ACC112 (cell line): ENCODE data around the gene IL24.
A peak's percentile ranks its signal among the peaks of the same experiment; 100 is the strongest.

Experiments used
- H2AFZ ChIP-seq: fragments of 200-600 bp; sonication (generic); one replicate; pipeline ENCODE4 v1.6.0; 2017; ENCODE audit warnings: antibody characterized with exemption, low read length; ENCODE audit not compliant: unreplicated experiment
- H3K27ac ChIP-seq: fragments of 200-600 bp; sonication (generic); 2 replicates; pipeline ENCODE4 v1.5.1; 2014; ENCODE audit warnings: low read depth, mild to moderate bottlenecking, antibody characterized with exemption, low read length, moderate library complexity
- H3K27me3 ChIP-seq: fragments of 200-600 bp; sonication (generic); 2 replicates; pipeline ENCODE4 v1.6.1; 2014; ENCODE audit warnings: mild to moderate bottlenecking, antibody characterized with exemption, low read length, moderate library complexity, mixed read lengths; ENCODE audit not compliant: insufficient read depth
- H3K36me3 ChIP-seq: fragments of 200-600 bp; sonication (generic); 2 replicates; pipeline ENCODE4 v1.6.1; 2016; ENCODE audit warnings: mild to moderate bottlenecking, antibody characterized with exemption, low read length, moderate library complexity, mixed read lengths; ENCODE audit not compliant: insufficient read depth
- H3K4me1 ChIP-seq: fragments of 200-600 bp; sonication (generic); one replicate; pipeline ENCODE4 v1.6.1; 2016; ENCODE audit warnings: low read length, mixed read lengths; ENCODE audit not compliant: insufficient read depth, unreplicated experiment, control insufficient read depth
- H3K4me3 ChIP-seq: fragments of 200-600 bp; sonication (generic); 2 replicates; pipeline ENCODE4 v1.5.1; 2014; ENCODE audit warnings: mild to moderate bottlenecking, low read depth, low read length
- H3K79me2 ChIP-seq: fragments of 200-600 bp; sonication (generic); one replicate; pipeline ENCODE4 v1.6.0; 2016; ENCODE audit warnings: low read length; ENCODE audit not compliant: control insufficient read depth, unreplicated experiment, insufficient read depth

The IL24 gene

DNA sequence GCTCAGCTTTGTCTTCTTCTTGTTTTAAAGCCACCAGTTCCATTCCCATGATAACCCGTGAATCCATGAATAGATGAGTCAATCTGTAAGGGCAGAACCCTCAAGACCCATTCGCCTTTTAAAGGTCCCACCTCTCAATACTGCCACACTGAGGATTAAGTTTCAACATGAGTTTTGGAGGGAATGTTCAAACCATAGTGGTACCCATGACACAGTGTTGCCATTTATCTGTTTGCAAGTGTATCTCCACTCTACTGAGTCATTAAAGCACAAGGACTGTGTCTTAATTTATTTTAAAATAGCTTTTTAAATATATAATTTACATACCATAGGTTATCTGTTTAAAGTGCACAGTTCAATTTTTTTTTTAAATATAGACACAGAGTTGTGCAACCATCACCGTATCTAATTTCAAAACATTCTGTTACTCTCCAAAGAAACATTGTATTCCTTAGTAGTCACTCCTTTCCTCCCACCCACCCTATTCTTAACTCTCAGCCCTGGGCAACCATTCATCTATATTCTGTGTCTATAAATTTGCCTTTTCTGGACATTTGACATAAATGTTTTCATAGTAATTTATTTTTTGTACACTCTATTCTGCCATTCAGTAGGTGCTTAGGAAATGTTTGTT, 4.8 kb upstream of the IL24 start:
- no peak overlapping the region; the same call in 1 of the 2 replicates for H3K4me3 ChIP-seq
- peak overlapping the region; percentile 94 for H3K27ac ChIP-seq
- no peak overlapping the region for H2AFZ ChIP-seq
- H3K4me1 ChIP-seq = peaks cover 73% of the 10 kb centered on the region
- H3K36me3 ChIP-seq = no peaks in the 10 kb centered on the region
- no peaks in the 10 kb centered on the region for H3K79me2 ChIP-seq
- no peaks in the 10 kb centered on the region for H3K27me3 ChIP-seq

DNA sequence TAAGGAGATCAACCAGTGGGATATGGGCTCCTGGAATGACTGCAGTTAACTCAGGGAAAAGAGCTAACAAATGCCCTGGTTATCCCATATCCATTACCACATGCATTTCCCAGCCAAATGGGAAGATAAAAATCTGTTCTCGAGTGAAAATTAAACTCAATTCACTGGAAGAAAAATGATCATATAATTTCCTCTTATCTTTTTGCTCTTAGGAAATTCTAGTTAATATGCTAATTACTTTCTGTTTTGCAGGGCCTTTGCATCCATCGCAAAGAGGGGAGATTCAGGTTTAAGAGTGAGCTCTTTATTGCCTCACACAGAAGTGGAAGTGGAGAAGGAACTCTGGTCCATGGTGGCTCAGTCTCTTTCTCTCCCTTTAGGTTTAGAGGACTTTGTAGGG, 3.9 kb upstream of the IL24 start:
- Histone ChIP-seq H3K4me1 (peaks cover 73% of the 10 kb centered on the region), H3K27me3 (no peaks in the 10 kb centered on the region), H3K79me2 (no peaks in the 10 kb centered on the region), H3K36me3 (no peaks in the 10 kb centered on the region), H3K4me3 (no peak overlapping the region), H2AFZ (peak overlapping the region; percentile 37), H3K27ac (peak overlapping the region; percentile 94)

DNA sequence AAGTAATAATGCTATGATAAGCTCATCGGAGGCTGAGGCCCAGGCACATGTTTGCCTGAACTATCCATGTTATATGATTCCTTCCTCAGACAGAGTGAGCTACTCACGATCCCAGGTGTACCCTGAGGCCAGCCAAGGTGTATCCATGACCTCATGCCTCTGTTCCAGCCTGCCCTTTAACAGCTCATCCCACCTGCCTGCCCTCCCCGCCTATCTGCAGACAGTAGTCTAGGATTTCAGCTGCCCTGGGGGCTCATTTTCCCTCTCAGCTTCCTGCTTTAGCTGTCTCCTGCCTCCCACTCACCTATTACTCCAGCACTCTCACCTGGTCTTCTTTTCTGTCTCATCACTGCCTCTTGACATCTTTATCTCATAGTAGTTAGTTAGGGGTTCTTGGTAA, 1.9 kb upstream of the IL24 start:
- H3K27me3 ChIP-seq = no peaks in the 10 kb centered on the region

DNA sequence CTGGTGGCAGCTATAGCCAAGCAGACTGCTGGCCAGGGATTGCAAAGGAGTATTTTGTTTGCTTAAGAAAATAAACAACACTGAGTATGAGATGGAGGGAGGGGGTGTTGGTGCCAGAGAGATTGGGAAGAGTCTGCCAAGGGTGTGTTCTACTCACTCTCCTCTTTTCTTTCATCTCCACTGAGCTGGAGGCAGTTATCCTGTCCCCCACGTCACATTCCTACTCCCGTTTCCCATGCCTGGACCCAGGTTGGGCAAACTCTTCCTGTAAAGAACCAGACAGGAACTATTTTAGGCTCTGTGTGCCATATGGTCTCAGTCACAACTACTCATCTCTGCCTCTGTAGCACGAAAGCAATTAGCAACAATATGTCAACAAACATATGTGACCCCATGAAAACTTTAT, 1.4 kb upstream of the IL24 start:
- Histone ChIP-seq H3K4me1 (peaks cover 76% of the 10 kb centered on the region), H3K4me3 (no peak overlapping the region), H3K27me3 (no peaks in the 10 kb centered on the region), H2AFZ (no peak overlapping the region), H3K27ac (peak overlapping the region; percentile 34), H3K36me3 (no peaks in the 10 kb centered on the region), H3K79me2 (no peaks in the 10 kb centered on the region)

More for the DNA sequence above, 1.9 kb upstream of the IL24 start:
- no peaks in the 10 kb centered on the region for H3K79me2 ChIP-seq
- no peaks in the 10 kb centered on the region for H3K36me3 ChIP-seq
- H2AFZ ChIP-seq = no peak overlapping the region
- no peak overlapping the region for H3K4me3 ChIP-seq
- H3K4me1 ChIP-seq = peaks cover 81% of the 10 kb centered on the region
- H3K27ac ChIP-seq = peak overlapping the region; percentile 34

DNA sequence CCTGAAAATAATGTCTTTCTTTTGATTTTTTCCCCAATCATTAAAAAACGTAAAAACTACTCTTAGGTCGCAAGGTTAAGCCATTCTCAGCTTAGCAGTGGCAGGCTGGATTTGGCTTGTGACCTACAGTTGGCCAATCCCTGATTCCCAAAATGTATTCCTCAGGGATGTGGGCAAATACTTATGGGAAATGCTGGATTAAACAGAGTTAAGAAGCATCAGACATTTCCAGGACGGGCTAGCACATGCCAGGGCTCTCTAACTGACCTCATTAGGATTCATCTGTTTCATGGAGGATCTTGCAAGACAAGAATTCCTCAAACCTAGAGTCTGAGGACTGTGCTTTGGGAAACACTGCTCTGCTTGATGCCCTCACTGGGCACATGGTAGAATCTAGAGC, 982 bp upstream of the IL24 start:
- H3K4me3 ChIP-seq = no peak overlapping the region
- H2AFZ ChIP-seq = no peak overlapping the region
- no peaks in the 10 kb centered on the region for H3K79me2 ChIP-seq
- peaks cover 72% of the 10 kb centered on the region for H3K4me1 ChIP-seq
- no peaks in the 10 kb centered on the region for H3K27me3 ChIP-seq
- peak overlapping the region; percentile 51; the same call in 1 of the 2 replicates for H3K27ac ChIP-seq
- no peaks in the 10 kb centered on the region for H3K36me3 ChIP-seq

DNA sequence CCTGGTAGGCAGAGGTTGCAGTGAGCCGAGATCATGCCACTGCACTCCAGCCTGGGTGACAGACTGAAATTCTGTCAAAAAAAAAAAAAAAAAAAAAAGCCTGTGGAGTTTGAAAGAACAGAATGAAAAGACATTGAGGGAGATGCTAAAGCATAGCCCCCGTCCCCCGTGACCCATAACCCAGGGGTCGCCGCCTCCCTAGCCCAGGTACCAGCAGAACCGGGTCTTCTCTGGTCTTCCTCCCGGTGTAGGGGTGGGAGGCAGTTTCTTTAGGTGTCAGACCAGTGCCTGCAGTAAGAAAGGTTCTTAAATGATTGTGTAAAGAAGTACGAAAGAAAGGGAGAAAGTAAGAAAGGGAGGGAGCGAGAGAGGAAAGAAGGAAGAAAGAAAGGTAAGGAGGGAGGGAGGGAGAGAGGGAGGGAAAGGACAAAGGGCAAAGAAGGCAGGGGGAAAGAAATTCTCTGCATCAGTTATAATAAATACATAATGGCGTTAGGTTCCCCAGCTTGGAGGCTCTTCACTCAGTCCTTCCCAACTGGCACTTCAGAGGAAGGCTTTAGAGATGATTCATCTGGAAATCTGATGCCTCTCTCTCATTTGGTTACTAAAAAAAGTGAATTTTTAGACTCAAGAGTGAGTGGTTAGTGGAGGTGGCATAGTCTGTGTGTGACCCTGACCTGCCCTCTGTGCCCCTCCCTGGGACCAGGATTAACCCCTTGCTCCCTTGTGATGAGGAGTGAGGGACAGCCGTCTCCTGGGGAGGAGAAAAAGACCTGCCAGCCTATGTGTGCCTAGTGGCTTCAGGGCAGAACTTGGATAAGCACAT, 1.1 kb downstream of the IL24 start:
- no peaks in the 10 kb centered on the region for H3K36me3 ChIP-seq
- H3K4me3 ChIP-seq = no peak overlapping the region
- H3K4me1 ChIP-seq = peaks cover 55% of the 10 kb centered on the region
- no peaks in the 10 kb centered on the region for H3K79me2 ChIP-seq
- peak overlapping the region; percentile 73 for H3K27ac ChIP-seq
- peak overlapping the region; percentile 80 for H2AFZ ChIP-seq
- no peaks in the 10 kb centered on the region for H3K27me3 ChIP-seq

DNA sequence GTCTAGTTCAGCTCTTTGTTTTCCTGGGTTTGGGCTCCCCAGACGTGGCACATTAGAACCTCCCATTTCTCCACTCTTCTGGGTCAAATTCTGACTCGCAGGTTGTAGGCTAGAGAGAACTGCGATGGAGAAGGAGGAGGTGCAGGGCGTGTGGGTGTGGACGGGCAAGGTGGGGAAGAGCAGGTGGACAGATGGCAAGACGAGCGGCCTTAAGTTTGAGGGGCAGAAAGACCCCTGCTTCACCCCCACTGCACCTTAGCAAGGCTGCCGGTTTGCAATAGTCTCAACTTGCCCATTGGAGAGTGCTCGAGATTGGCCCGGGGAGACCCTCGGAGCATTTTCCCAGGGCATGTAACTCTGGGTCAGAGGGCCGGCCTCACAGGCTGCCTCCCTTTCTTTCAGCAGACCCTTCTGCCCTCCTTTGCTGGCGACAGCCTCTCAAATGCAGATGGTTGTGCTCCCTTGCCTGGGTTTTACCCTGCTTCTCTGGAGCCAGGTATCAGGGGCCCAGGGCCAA, 1.7 kb downstream of the IL24 start:
- H3K27ac ChIP-seq = peak overlapping the region; percentile 73
- peaks cover 56% of the 10 kb centered on the region for H3K4me1 ChIP-seq
- H3K4me3 ChIP-seq = no peak overlapping the region
- H3K79me2 ChIP-seq = no peaks in the 10 kb centered on the region
- H3K27me3 ChIP-seq = no peaks in the 10 kb centered on the region
- no peak overlapping the region for H2AFZ ChIP-seq
- no peaks in the 10 kb centered on the region for H3K36me3 ChIP-seq

DNA sequence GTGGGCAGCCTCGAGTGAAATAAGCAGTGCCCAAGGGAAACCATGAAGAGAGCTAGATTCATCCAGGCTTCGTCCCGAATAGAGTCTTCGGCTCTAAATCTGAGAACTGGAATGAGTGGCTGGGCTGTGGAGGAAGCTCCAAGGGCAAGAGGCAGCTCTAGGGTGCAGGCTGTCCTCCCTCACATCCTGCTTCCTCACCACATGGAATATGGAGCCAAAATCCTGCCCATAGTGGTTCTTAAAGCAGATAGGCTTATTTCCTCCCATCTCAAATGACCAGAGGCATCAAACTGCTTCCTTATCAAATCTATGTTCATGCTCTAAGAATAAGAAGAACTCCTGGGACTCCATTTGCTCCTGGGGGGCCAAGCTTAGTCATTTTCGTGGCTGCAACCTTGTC, 2.5 kb downstream of the IL24 start:
- H3K27me3 ChIP-seq = no peaks in the 10 kb centered on the region
- H3K36me3 ChIP-seq = no peaks in the 10 kb centered on the region
- no peak overlapping the region for H2AFZ ChIP-seq
- H3K79me2 ChIP-seq = no peaks in the 10 kb centered on the region
- H3K4me3 ChIP-seq = no peak overlapping the region
- peaks cover 63% of the 10 kb centered on the region for H3K4me1 ChIP-seq
- no peak overlapping the region for H3K27ac ChIP-seq

DNA sequence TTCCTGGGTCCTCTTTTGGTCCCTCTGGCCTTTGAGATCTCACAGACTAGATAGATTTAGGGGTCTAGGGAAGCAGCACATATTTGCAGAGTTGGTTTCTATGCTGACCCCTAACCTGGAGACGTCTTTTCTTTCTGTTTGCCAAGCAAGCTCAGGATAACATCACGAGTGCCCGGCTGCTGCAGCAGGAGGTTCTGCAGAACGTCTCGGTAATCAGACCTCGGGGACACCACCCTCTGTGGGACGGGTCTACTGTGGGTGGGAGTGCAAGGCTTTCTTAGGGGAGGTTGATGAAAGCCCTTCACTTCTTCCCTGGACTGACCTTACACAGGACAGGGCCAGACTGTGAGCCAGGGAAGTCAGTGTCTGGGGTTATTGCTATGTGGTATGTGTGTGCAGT, 2.9 kb downstream of the IL24 start:
- Histone ChIP-seq H3K27ac (no peak overlapping the region), H3K4me3 (no peak overlapping the region), H3K4me1 (peaks cover 67% of the 10 kb centered on the region), H3K36me3 (no peaks in the 10 kb centered on the region), H3K79me2 (no peaks in the 10 kb centered on the region), H2AFZ (no peak overlapping the region), H3K27me3 (no peaks in the 10 kb centered on the region)

DNA sequence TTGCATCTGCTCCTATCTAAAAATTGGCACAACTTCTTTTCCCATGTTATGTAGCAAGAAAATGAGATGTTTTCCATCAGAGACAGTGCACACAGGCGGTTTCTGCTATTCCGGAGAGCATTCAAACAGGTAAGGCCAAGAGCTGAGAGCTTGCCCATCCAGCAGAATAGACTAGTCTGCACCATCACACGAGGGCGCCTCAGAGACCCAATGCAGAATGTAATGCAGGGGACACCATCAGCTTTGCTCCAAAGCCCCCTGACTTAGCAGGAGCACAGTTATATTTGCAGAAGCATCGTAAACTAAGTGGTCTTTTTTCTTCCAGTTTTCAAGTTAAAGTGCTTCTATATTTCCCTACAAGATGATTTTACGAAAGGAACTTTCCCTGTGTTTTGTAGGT, 4.7 kb downstream of the IL24 start:
- Histone ChIP-seq H3K4me3 (no peak overlapping the region), H2AFZ (no peak overlapping the region), H3K27ac (no peak overlapping the region), H3K27me3 (no peaks in the 10 kb centered on the region), H3K79me2 (no peaks in the 10 kb centered on the region), H3K36me3 (no peaks in the 10 kb centered on the region), H3K4me1 (peaks cover 57% of the 10 kb centered on the region)

DNA sequence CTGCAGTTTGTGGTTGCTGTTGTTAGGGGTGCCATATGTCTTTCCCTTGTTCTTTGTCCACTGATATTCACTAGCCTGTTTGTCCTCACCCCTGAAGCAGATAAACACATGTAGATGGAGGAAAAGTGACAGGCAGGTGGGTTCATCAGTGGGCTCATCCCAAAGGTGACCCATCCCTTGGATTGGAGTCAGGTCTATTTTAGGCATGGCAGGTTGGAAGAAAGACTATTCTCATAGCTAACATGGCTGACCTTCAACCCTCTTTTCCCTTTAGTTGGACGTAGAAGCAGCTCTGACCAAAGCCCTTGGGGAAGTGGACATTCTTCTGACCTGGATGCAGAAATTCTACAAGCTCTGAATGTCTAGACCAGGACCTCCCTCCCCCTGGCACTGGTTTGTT, 5.5 kb downstream of the IL24 start:
- no peaks in the 10 kb centered on the region for H3K27me3 ChIP-seq
- H3K36me3 ChIP-seq = no peaks in the 10 kb centered on the region
- no peak overlapping the region for H2AFZ ChIP-seq
- H3K4me3 ChIP-seq = no peak overlapping the region
- H3K27ac ChIP-seq = no peak overlapping the region
- H3K4me1 ChIP-seq = peaks cover 50% of the 10 kb centered on the region
- H3K79me2 ChIP-seq = no peaks in the 10 kb centered on the region
